Brain microvascular endothelial cell (primary cell): Measurements from ENCODE around the gene TMEM242.

Experiments
- DNase-seq: peaks from one replicate; pipeline ENCODE4 v3.0.0-alpha.2; 2020
- H3K27ac ChIP-seq: fragments of 250-450 bp; sonication (Bioruptor Pico); 2 replicates; pipeline ENCODE4 v1.5.1; 2020; ENCODE audit warnings: mild to moderate bottlenecking, moderate library complexity
- H3K27me3 ChIP-seq: fragments of 250-450 bp; sonication (Bioruptor Pico); replicated peaks from 2 replicates; pipeline ENCODE4 v1.5.1; 2020; ENCODE audit warnings: mild to moderate bottlenecking
- H3K36me3 ChIP-seq: fragments of 250-450 bp; sonication (Bioruptor Pico); replicated peaks from 2 replicates; pipeline ENCODE4 v1.5.1; 2020; ENCODE audit warnings: mild to moderate bottlenecking
- H3K4me3 ChIP-seq: 2 replicates; pipeline ENCODE4 v1.5.1; 2011; ENCODE audit warnings: low read depth, mild to moderate bottlenecking, control low read depth, low read length, moderate library complexity
- in situ Hi-C: cut with HindIII; loops from 2 replicates; pipeline ENCODE4 v1.10.0; 2017; ENCODE audit warnings: low sequenced_read_pairs, low pct_ligation_motif_present
- TF ChIP-seq, protein P1 (sequence below): IDR thresholded peaks from 2 replicates; pipeline ENCODE4 v1.5.1; 2011; ENCODE audit warnings: low read depth, mild to moderate bottlenecking, moderate library complexity, low read length, control low read depth, inconsistent platforms; ENCODE audit errors: missing control alignments

Gene TMEM242

GRCh38 chr6:157254538-157254937, 68.8 kb downstream of the TMEM242 start:
- Histone ChIP-seq H3K27me3 (peaks cover 7% of the 10 kb centered on the region), H3K4me3 (no peak overlapping the region), H3K36me3 (no peaks in the 10 kb centered on the region), H3K27ac (no peak overlapping the region)
- TF ChIP-seq, protein P1, sequence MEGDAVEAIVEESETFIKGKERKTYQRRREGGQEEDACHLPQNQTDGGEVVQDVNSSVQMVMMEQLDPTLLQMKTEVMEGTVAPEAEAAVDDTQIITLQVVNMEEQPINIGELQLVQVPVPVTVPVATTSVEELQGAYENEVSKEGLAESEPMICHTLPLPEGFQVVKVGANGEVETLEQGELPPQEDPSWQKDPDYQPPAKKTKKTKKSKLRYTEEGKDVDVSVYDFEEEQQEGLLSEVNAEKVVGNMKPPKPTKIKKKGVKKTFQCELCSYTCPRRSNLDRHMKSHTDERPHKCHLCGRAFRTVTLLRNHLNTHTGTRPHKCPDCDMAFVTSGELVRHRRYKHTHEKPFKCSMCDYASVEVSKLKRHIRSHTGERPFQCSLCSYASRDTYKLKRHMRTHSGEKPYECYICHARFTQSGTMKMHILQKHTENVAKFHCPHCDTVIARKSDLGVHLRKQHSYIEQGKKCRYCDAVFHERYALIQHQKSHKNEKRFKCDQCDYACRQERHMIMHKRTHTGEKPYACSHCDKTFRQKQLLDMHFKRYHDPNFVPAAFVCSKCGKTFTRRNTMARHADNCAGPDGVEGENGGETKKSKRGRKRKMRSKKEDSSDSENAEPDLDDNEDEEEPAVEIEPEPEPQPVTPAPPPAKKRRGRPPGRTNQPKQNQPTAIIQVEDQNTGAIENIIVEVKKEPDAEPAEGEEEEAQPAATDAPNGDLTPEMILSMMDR, result no peak
- in situ Hi-C loops, result no loop called here
- no peak for DNase-seq

- TF ChIP-seq, protein P1, result no peak
- Histone ChIP-seq H3K4me3 (no peak overlapping the region), H3K36me3 (no peaks in the 10 kb centered on the region), H3K27ac (no peak overlapping the region), H3K27me3 (peaks cover 7% of the 10 kb centered on the region)
- DNase-seq, result no peak
- in situ Hi-C loops, result no loop called here
These were observed 69.6 kb downstream of the TMEM242 start for GRCh38 chr6:157253699-157254098.

DNA sequence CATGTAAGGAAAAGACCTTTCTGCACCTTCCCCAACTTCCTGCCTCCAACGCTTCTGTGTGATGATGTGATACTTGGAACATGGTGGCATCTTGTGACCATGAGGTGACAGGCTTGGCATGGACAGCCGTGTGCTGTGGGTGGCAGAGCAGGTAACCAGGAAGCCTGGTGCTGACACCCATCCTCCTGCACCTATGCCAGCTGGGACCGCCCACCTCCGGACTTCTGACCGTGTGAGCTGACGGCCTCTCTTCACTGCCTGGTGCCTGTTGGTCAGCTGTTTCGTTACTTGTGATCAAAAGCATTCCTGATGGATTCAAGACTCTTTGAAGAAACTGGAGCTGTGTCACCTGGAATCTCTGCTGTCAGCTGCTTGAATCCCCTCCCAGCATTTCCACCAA, 70.3 kb downstream of the TMEM242 start:
- no peak overlapping the region for H3K4me3 ChIP-seq
- TF ChIP-seq, protein P1, result no peak
- DNase-seq, result no peak
- H3K27ac ChIP-seq, result no peak overlapping the region
- peaks cover 5% of the 10 kb centered on the region for H3K27me3 ChIP-seq
- in situ Hi-C loops, result no loop called here
- H3K36me3 ChIP-seq, result no peaks in the 10 kb centered on the region

- in situ Hi-C loops, result no loop called here
- no peak for DNase-seq
- Histone ChIP-seq H3K4me3 (no peak overlapping the region), H3K27me3 (peaks cover 1% of the 10 kb centered on the region), H3K36me3 (no peaks in the 10 kb centered on the region), H3K27ac (no peak overlapping the region)
- TF ChIP-seq, protein P1, result no peak
These were observed 71.6 kb downstream of the TMEM242 start for GRCh38 chr6:157251586-157252247.

GRCh38 chr6:157249826-157250225, 73.5 kb downstream of the TMEM242 start:
- DNase-seq, result no peak
- no peak overlapping the region for H3K27ac ChIP-seq
- H3K36me3 ChIP-seq, result no peaks in the 10 kb centered on the region
- H3K27me3 ChIP-seq, result no peaks in the 10 kb centered on the region
- no peak overlapping the region for H3K4me3 ChIP-seq
- TF ChIP-seq, protein P1, result no peak
- in situ Hi-C loops, result no loop called here

- no peaks in the 10 kb centered on the region for H3K27me3 ChIP-seq
- TF ChIP-seq, protein P1, result no peak
- in situ Hi-C loops, result no loop called here
- H3K27ac ChIP-seq, result no peak overlapping the region
- no peak for DNase-seq
- no peak overlapping the region for H3K4me3 ChIP-seq
- H3K36me3 ChIP-seq, result no peaks in the 10 kb centered on the region
These were observed 75.1 kb downstream of the TMEM242 start for GRCh38 chr6:157248264-157248663.
